ENCODE measurements around the gene SH3BP4. TPM values are rescaled to one million over a fixed set of nuclear protein-coding genes. Genes with fewer than 3 reads are reported as not detected.

SH3BP4 gene
- total and polyA plus RNA-seq, 2 of the 13 experiments (the other 11 are each of a cell fraction or from before 2014, with no cell fraction given) = 34.6 to 99.1 TPM

- TF ChIP-seq ZBTB4 (CRISPR knock-in tag; IDR thresholded peaks at IDR 0.05; ENCODE audit: borderline replicate concordance) = no peak
- no peak for TF ChIP-seq ZNF737 (CRISPR knock-in tag; IDR thresholded peaks at IDR 0.05; ENCODE audit: borderline replicate concordance)
- TF ChIP-seq CREB3 (CRISPR knock-in tag; IDR thresholded peaks at IDR 0.05) = no peak
- peak; percentile 59 for TF ChIP-seq ZNF768 (CRISPR knock-in tag; IDR thresholded peaks at IDR 0.05)
- no peak for TF ChIP-seq ZNF510 (CRISPR knock-in tag; IDR thresholded peaks at IDR 0.05; ENCODE audit: low read depth)
- TF ChIP-seq DMTF1 (CRISPR knock-in tag; IDR thresholded peaks at IDR 0.05) = no peak
- TF ChIP-seq SATB2 (CRISPR knock-in tag; IDR thresholded peaks at IDR 0.05) = no peak
- TF ChIP-seq SIN3A (IDR thresholded peaks at IDR 0.05; ENCODE audit: borderline replicate concordance, low read depth, low read length) = peak; percentile 22; the same call in 1 of the 2 replicates
- TF ChIP-seq TBL1XR1 (IDR thresholded peaks at IDR 0.05; ENCODE audit: borderline replicate concordance, low read length, partially characterized antibody) = no peak
- no peak for TF ChIP-seq ZNF431 (CRISPR knock-in tag; IDR thresholded peaks at IDR 0.05; ENCODE audit: borderline replicate concordance, low read depth)
- TF ChIP-seq MYPOP (CRISPR knock-in tag; IDR thresholded peaks at IDR 0.05) = peak; percentile 39; the same call in 1 of the 2 replicates
- TF ChIP-seq ZNF224 (CRISPR knock-in tag; IDR thresholded peaks at IDR 0.05) = no peak
- TF ChIP-seq POGK (CRISPR knock-in tag; conservative IDR thresholded peaks at IDR 0.05) = no peak; the same call in 1 of the 2 replicates
- TF ChIP-seq JUNB (CRISPR knock-in tag; IDR thresholded peaks at IDR 0.05; ENCODE audit: borderline replicate concordance) = no peak
- TF ChIP-seq ZNF691 (CRISPR knock-in tag; IDR thresholded peaks at IDR 0.05; ENCODE audit: borderline replicate concordance, low read depth) = peak; percentile 18; the same call in 1 of the 2 replicates
These were observed 676 bp downstream of the SH3BP4 start (continued) for GRCh38 chr2:234952270-234953115.

All from HepG2 (cell line).